Mucosa of descending colon (tissue), 3 donors: Measurements from ENCODE around the gene SPATA3. TPM values are rescaled to one million over a fixed set of nuclear protein-coding genes. Genes with fewer than 3 reads are reported as not detected.

Source experiments
- ATAC-seq: fragments of 200-7000 bp; cut with Tn5 transposase; one replicate; pipeline ENCODE4 v1.9.1; 2020; ENCODE audit warnings: mild to moderate bottlenecking, moderate library complexity
- DNase-seq, 3 donors: peaks; one replicate each; pipeline ENCODE4 v3.0.0-alpha.2; 2020
- H3K36me3 ChIP-seq: fragments of 200-600 bp; one replicate; pipeline ENCODE4 v1.8.0; 2021; ENCODE audit warnings: low read depth, mild to moderate bottlenecking
- H3K4me1 ChIP-seq: fragments of 200-600 bp; one replicate; pipeline ENCODE4 v1.8.0; 2021; ENCODE audit warnings: low read depth, mild to moderate bottlenecking
- H3K4me3 ChIP-seq: fragments of 200-600 bp; one replicate; pipeline ENCODE4 v1.8.0; 2021; ENCODE audit warnings: mild to moderate bottlenecking
- H3K9me3 ChIP-seq: fragments of 200-600 bp; one replicate; pipeline ENCODE4 v1.8.0; 2021; ENCODE audit warnings: mild to moderate bottlenecking
- CTCF ChIP-seq: fragments of 200-600 bp; IDR thresholded peaks from one replicate; pipeline ENCODE4 v1.8.0; 2022; ENCODE audit warnings: antibody characterized with exemption, mild to moderate bottlenecking
- intact Hi-C, 2 donors: fragments of 100-400 bp; cut with DNase I in 1 of 2; cut with micrococcal nuclease in 1 of 2; formaldehyde crosslinking; loops; one replicate each; pipeline versions ENCODE4 v1.11.0 to v1.11.1; 2022; cut with DNase I, micrococcal nuclease
- total RNA-seq, 3 donors: library from RNA; stranded (reverse); fragmentation: NEBNext Ultra II Directional in 2 of 3; extraction: Animal tissue kit (Norgen Biotek cat#: 25700) in 2 of 3; gene quantifications; one replicate each; pipeline versions ENCODE4 v1.2.1 to v1.2.4, GENCODE V29; 2021 to 2023
- donor health status: DM: no; HTN: no; CAD: no; lungs with moderate emphysema.
- donor health status: DM: no; HTN: no; CAD: no.
- donor health status: DM: no; HTN: yes; CAD: no.

SPATA3 gene
- total RNA-seq, 3 donors from 2014 or later = not detected

- DNase-seq (no peak), ATAC-seq (no peak)
- no peak for TF ChIP-seq CTCF
- Histone ChIP-seq H3K36me3 (no peaks in the 10 kb centered on the region), H3K4me1 (no peaks in the 10 kb centered on the region), H3K9me3 (no peaks in the 10 kb centered on the region), H3K4me3 (no peak overlapping the region)
- intact Hi-C loops = no loop called here
These were observed 40.7 kb upstream of the SPATA3 start for GRCh38 chr2:230955163-230955737.

GRCh38 chr2:230956827-230957755 lies 38.8 kb upstream of the SPATA3 start:
- DNase-seq (peak; percentile 66 to 78 (median 68)), ATAC-seq (peak; percentile 78)
- H3K4me1 ChIP-seq = no peaks in the 10 kb centered on the region
- H3K9me3 ChIP-seq = no peaks in the 10 kb centered on the region
- intact Hi-C loops = no loop called here
- H3K4me3 ChIP-seq = no peak overlapping the region
- no peak for TF ChIP-seq CTCF
- H3K36me3 ChIP-seq = no peaks in the 10 kb centered on the region

- no peak for ATAC-seq
- no peak overlapping the region for H3K4me3 ChIP-seq
- H3K9me3 ChIP-seq = no peaks in the 10 kb centered on the region
- no peaks in the 10 kb centered on the region for H3K4me1 ChIP-seq
- no peak for DNase-seq
- H3K36me3 ChIP-seq = no peaks in the 10 kb centered on the region
- TF ChIP-seq CTCF = no peak
- intact Hi-C loops = no loop called here
These were observed 38.0 kb upstream of the SPATA3 start for GRCh38 chr2:230957756-230958391.

- no peak for DNase-seq
- H3K36me3 ChIP-seq = no peaks in the 10 kb centered on the region
- no peak overlapping the region for H3K4me3 ChIP-seq
- no peaks in the 10 kb centered on the region for H3K4me1 ChIP-seq
- no peaks in the 10 kb centered on the region for H3K9me3 ChIP-seq
- TF ChIP-seq CTCF = no peak
- intact Hi-C loops = no loop called here
- peak; percentile 61 for ATAC-seq
These were observed 36.8 kb upstream of the SPATA3 start for GRCh38 chr2:230958820-230959756.

- H3K36me3 ChIP-seq = no peaks in the 10 kb centered on the region
- ATAC-seq = peak; percentile 39
These were observed 35.9 kb upstream of the SPATA3 start for GRCh38 chr2:230960026-230960425.

More at GRCh38 chr2:230960026-230960425, 35.9 kb upstream of the SPATA3 start:
- Histone ChIP-seq H3K4me3 (no peak overlapping the region), H3K9me3 (no peaks in the 10 kb centered on the region), H3K4me1 (no peaks in the 10 kb centered on the region)
- no peak for TF ChIP-seq CTCF
- intact Hi-C loops = no loop called here
- DNase-seq = no peak
